COLO829 (cell line): Measurements from ENCODE around the gene MYMK.

Experiments
- DNase-seq: peaks from one replicate; pipeline ENCODE4 v3.0.0; 2012; ENCODE audit warnings: low spot score

Gene MYMK

GRCh38 chr9:133518706-133519449 lies 5.9 kb downstream of the MYMK start:
- DNase-seq, result no peak

GRCh38 chr9:133518200-133518599 lies 6.6 kb downstream of the MYMK start:
- DNase-seq, result no peak

GRCh38 chr9:133517711-133518110 lies 7.0 kb downstream of the MYMK start:
- no peak for DNase-seq

GRCh38 chr9:133516961-133517350 lies 7.8 kb downstream of the MYMK start:
- no peak for DNase-seq

- DNase-seq, result no peak
These were observed 8.4 kb downstream of the MYMK start for GRCh38 chr9:133516256-133516960.

- no peak for DNase-seq
These were observed 9.0 kb downstream of the MYMK start for GRCh38 chr9:133515615-133516255.

GRCh38 chr9:133515240-133515610 lies 9.5 kb downstream of the MYMK start:
- no peak for DNase-seq

GRCh38 chr9:133514460-133515239 lies 10.1 kb downstream of the MYMK start:
- DNase-seq, result no peak

GRCh38 chr9:133513214-133514100 lies 11.3 kb downstream of the MYMK start:
- DNase-seq, result no peak

GRCh38 chr9:133512253-133513213 lies 12.2 kb downstream of the MYMK start:
- no peak for DNase-seq

- DNase-seq, result no peak
These were observed 13.2 kb downstream of the MYMK start for GRCh38 chr9:133511607-133512006.

- no peak for DNase-seq
These were observed 13.7 kb downstream of the MYMK start for GRCh38 chr9:133510926-133511505.

- DNase-seq, result peak; percentile 36
These were observed 15.3 kb downstream of the MYMK start for GRCh38 chr9:133509179-133510083.

GRCh38 chr9:133508046-133508445 lies 16.7 kb downstream of the MYMK start:
- no peak for DNase-seq

GRCh38 chr9:133507246-133507965 lies 17.4 kb downstream of the MYMK start:
- DNase-seq, result no peak

- no peak for DNase-seq
These were observed 18.1 kb downstream of the MYMK start for GRCh38 chr9:133506653-133507038.

- no peak for DNase-seq
These were observed 18.7 kb downstream of the MYMK start for GRCh38 chr9:133505901-133506652.
